Activated CD4-positive, alpha-beta T cell treated with anti-CD3 and anti-CD28 coated beads, Interleukin-2, amount 10 ng/mL, durations not matched to agents 7 days and 5 days (primary cell): Measurements from ENCODE around the gene SNCB. TPM values are rescaled to one million over a fixed set of nuclear protein-coding genes. Genes with fewer than 3 reads are reported as not detected.
"Not testable (repeated sequence)": the region's sequence is repeated elsewhere in the genome, so short reads cannot be mapped to it uniquely, and the experiment has no call there.

Experiments
- CTCF ChIA-PET: fragments of 350-600 bp; sonication (Branson Sonifier 250); formaldehyde crosslinking; loops from one replicate; lab custom pipeline; 2021; ENCODE audit warnings: antibody characterized with exemption; lab: Charles Lee
- POLR2A ChIA-PET: fragments of 350-600 bp; sonication (Branson Sonifier 250); formaldehyde crosslinking; loops from one replicate; lab custom pipeline; 2021; ENCODE audit warnings: antibody characterized with exemption; lab: Charles Lee
- DNase-seq: peaks from one replicate; pipeline ENCODE4 v3.0.0-alpha.2; 2020
- H3K27ac Mint-ChIP-seq: one replicate; pipeline ENCODE4 v1.8.0; 2021; ENCODE audit warnings: mild to moderate bottlenecking, moderate library complexity, mixed read lengths
- H3K27me3 Mint-ChIP-seq: one replicate; pipeline ENCODE4 v1.8.0; 2021; ENCODE audit warnings: mixed read lengths
- H3K36me3 Mint-ChIP-seq: one replicate; pipeline ENCODE4 v1.8.0; 2021; ENCODE audit warnings: low read depth, mixed read lengths
- H3K4me1 Mint-ChIP-seq: one replicate; pipeline ENCODE4 v1.8.0; 2021; ENCODE audit warnings: mixed read lengths
- H3K4me3 Mint-ChIP-seq: one replicate; pipeline ENCODE4 v1.8.0; 2021; ENCODE audit warnings: mild to moderate bottlenecking, moderate library complexity, mixed read lengths
- H3K9me3 Mint-ChIP-seq: one replicate; pipeline ENCODE4 v1.8.0; 2021; ENCODE audit warnings: mixed read lengths
- total RNA-seq, 2 experiments: library from RNA; stranded (reverse); gene quantifications; one replicate each; pipeline ENCODE4 v1.2.3, GENCODE V29; 2021

The SNCB gene
- total RNA-seq, 2 experiments from 2014 or later = not detected

GRCh38 chr5:176610435-176610773 lies 19.9 kb downstream of the SNCB start:
- H3K4me1 Mint-ChIP-seq = peaks cover 19% of the 10 kb centered on the region
- peaks cover 39% of the 10 kb centered on the region for H3K27me3 Mint-ChIP-seq
- H3K36me3 Mint-ChIP-seq = no peaks in the 10 kb centered on the region
- POLR2A ChIA-PET = no interaction called here
- H3K9me3 Mint-ChIP-seq = no peaks in the 10 kb centered on the region
- no peak overlapping the region for H3K27ac Mint-ChIP-seq
- CTCF ChIA-PET = no interaction called here
- DNase-seq = no peak
- peak overlapping the region; percentile 71 for H3K4me3 Mint-ChIP-seq

GRCh38 chr5:176609724-176610434 lies 20.5 kb downstream of the SNCB start, which contains the start of gene GPRIN1:
TSS of gene GPRIN1 (minus strand) at chr5:176610156. CDS start at chr5:176599834, 10,322 bp downstream.
- CTCF ChIA-PET = interaction anchor here (0.6 to 0.8 kb wide), 2 partner anchors 22 to 78 kb away, joined by 3 read pairs; no protein-coding TSS in a partner anchor
- Mint-ChIP-seq H3K4me3 (peak within 1 kb of the TSS; percentile 87), H3K36me3 (no peaks in the 10 kb centered on the region), H3K9me3 (no peaks in the 10 kb centered on the region), H3K27ac (peak within 1 kb of the TSS; percentile 68), H3K27me3 (peaks cover 38% of the 10 kb centered on the region), H3K4me1 (peaks cover 19% of the 10 kb centered on the region)
- POLR2A ChIA-PET = no interaction called here
- peak; percentile 47 for DNase-seq

- Mint-ChIP-seq H3K4me1 (peaks cover 19% of the 10 kb centered on the region), H3K27me3 (peaks cover 37% of the 10 kb centered on the region), H3K4me3 (peak overlapping the region; percentile 87), H3K27ac (peak overlapping the region; percentile 68), H3K9me3 (no peaks in the 10 kb centered on the region), H3K36me3 (no peaks in the 10 kb centered on the region)
- CTCF ChIA-PET = interaction anchor here (0.6 to 3.3 kb wide), 6 partner anchors 12 to 193 kb away, joined by 3 to 19 read pairs (median 3); partner anchors contain the start of gene CLTB
- no peak for DNase-seq
- POLR2A ChIA-PET = no interaction called here
Measured at GRCh38 chr5:176608937-176609723, 21.2 kb downstream of the SNCB start.

GRCh38 chr5:176608142-176608705 lies 22.1 kb downstream of the SNCB start:
- Mint-ChIP-seq H3K9me3 (no peaks in the 10 kb centered on the region), H3K4me3 (peak overlapping the region; percentile 87), H3K4me1 (peaks cover 19% of the 10 kb centered on the region), H3K27ac (no peak overlapping the region), H3K36me3 (no peaks in the 10 kb centered on the region), H3K27me3 (peaks cover 33% of the 10 kb centered on the region)
- DNase-seq = no peak
- ChIA-PET POLR2A (no interaction called here), CTCF (interaction anchor here (0.7 to 3.3 kb wide), 6 partner anchors 11 to 239 kb away, joined by 3 to 19 read pairs (median 4); partner anchors contain the start of genes CLTB and FAF2)

- DNase-seq = no peak
- no peaks in the 10 kb centered on the region for H3K9me3 Mint-ChIP-seq
- H3K27me3 Mint-ChIP-seq = peaks cover 24% of the 10 kb centered on the region
- H3K4me1 Mint-ChIP-seq = peaks cover 19% of the 10 kb centered on the region
- POLR2A ChIA-PET = no interaction called here
- H3K4me3 Mint-ChIP-seq = no peak overlapping the region
- CTCF ChIA-PET = interaction anchor here (0.5 to 3.3 kb wide), 4 partner anchors 8 to 158 kb away, joined by 4 to 19 read pairs (median 5); partner anchors contain the start of gene FAF2
- H3K36me3 Mint-ChIP-seq = no peaks in the 10 kb centered on the region
- H3K27ac Mint-ChIP-seq = no peak overlapping the region
Measured at GRCh38 chr5:176606875-176607274, 23.5 kb downstream of the SNCB start.

GRCh38 chr5:176606032-176606431 lies 24.3 kb downstream of the SNCB start:
- Mint-ChIP-seq H3K4me1 (peaks cover 16% of the 10 kb centered on the region), H3K27ac (no peak overlapping the region), H3K4me3 (no peak overlapping the region), H3K36me3 (no peaks in the 10 kb centered on the region), H3K27me3 (peaks cover 20% of the 10 kb centered on the region), H3K9me3 (no peaks in the 10 kb centered on the region)
- POLR2A ChIA-PET = interaction anchor here (0.7 kb wide), 1 partner anchor 186 kb away, joined by 4 read pairs; no protein-coding TSS in a partner anchor
- no peak for DNase-seq
- CTCF ChIA-PET = interaction anchor here (1.1 to 3.3 kb wide), 4 partner anchors 9 to 55 kb away, joined by 3 to 19 read pairs (median 4); no protein-coding TSS in a partner anchor

GRCh38 chr5:176603091-176603490 lies 27.2 kb downstream of the SNCB start:
- CTCF ChIA-PET = no interaction called here
- Mint-ChIP-seq H3K27me3 (peaks cover 8% of the 10 kb centered on the region), H3K36me3 (no peaks in the 10 kb centered on the region), H3K4me1 (peaks cover under 1% of the 10 kb centered on the region), H3K4me3 (no peak overlapping the region), H3K27ac (no peak overlapping the region), H3K9me3 (no peaks in the 10 kb centered on the region)
- DNase-seq = no peak
- POLR2A ChIA-PET = no interaction called here

GRCh38 chr5:176601901-176602482 lies 28.3 kb downstream of the SNCB start:
- Mint-ChIP-seq H3K36me3 (no peaks in the 10 kb centered on the region), H3K27ac (no peak overlapping the region), H3K4me3 (no peak overlapping the region), H3K9me3 (no peaks in the 10 kb centered on the region), H3K4me1 (no peaks in the 10 kb centered on the region), H3K27me3 (peaks cover 8% of the 10 kb centered on the region)
- ChIA-PET CTCF (no interaction called here), POLR2A (no interaction called here)
- no peak for DNase-seq

- H3K27ac Mint-ChIP-seq, DNase-seq, H3K9me3 Mint-ChIP-seq, H3K36me3 Mint-ChIP-seq, H3K27me3 Mint-ChIP-seq, POLR2A ChIA-PET, H3K4me3 Mint-ChIP-seq, H3K4me1 Mint-ChIP-seq: not testable (repeated sequence)
- CTCF ChIA-PET = interaction anchor here (0.5 to 1.4 kb wide), 4 partner anchors 13 to 501 kb away, joined by 3 to 4 read pairs (median 4); no protein-coding TSS in a partner anchor
Measured at GRCh38 chr5:176599749-176600430, 30.4 kb downstream of the SNCB start.

- Mint-ChIP-seq H3K27ac (no peak overlapping the region), H3K36me3 (no peaks in the 10 kb centered on the region), H3K9me3 (no peaks in the 10 kb centered on the region), H3K4me1 (peaks cover 9% of the 10 kb centered on the region), H3K4me3 (no peak overlapping the region), H3K27me3 (peaks cover 2% of the 10 kb centered on the region)
- no peak for DNase-seq
- POLR2A ChIA-PET = no interaction called here
- CTCF ChIA-PET = interaction anchor here (0.9 to 4.0 kb wide), 4 partner anchors 10 to 40 kb away, joined by 3 to 19 read pairs (median 4); no protein-coding TSS in a partner anchor
Measured at GRCh38 chr5:176597417-176598389, 32.6 kb downstream of the SNCB start.
